PFSK-1 (cell line): Measurements from ENCODE around the gene MYCBP2.

Source experiments
- FOXP2 ChIP-seq: optimal IDR thresholded peaks from 2 replicates; pipeline ENCODE3; 2011; ENCODE audit warnings: borderline replicate concordance, control low read depth, inconsistent platforms; ENCODE audit not compliant: insufficient read depth; ENCODE audit errors: extremely low read length, extremely low read depth
- POLR2AphosphoS5 ChIP-seq: IDR thresholded peaks from 2 replicates; pipeline ENCODE4 v1.6.1; 2012; ENCODE audit warnings: low read depth, mild to moderate bottlenecking, control low read depth, low read length, moderate library complexity
- SIN3A ChIP-seq: IDR thresholded peaks from 2 replicates; pipeline ENCODE4 v1.6.1; 2012; ENCODE audit warnings: mild to moderate bottlenecking, low read length, moderate library complexity, borderline replicate concordance; ENCODE audit not compliant: insufficient read depth
- TAF1 ChIP-seq: IDR thresholded peaks from 2 replicates; pipeline ENCODE4 v1.6.1; 2012; ENCODE audit warnings: low read length, control low read depth, borderline replicate concordance; ENCODE audit not compliant: insufficient read depth
- TF ChIP-seq, protein P1 (sequence below), 2 experiments: IDR thresholded peaks; 2 replicates each; pipeline versions ENCODE4 v1.6.1 to v1.8.0; 2011 to 2012; ENCODE audit warnings: low read depth in 2 of 2, low read length in 2 of 2, control low read depth in 1 of 2, inconsistent platforms in 1 of 2, mild to moderate bottlenecking in 1 of 2, moderate library complexity in 1 of 2; ENCODE audit not compliant: insufficient read depth in 1 of 2

The MYCBP2 gene

DNA sequence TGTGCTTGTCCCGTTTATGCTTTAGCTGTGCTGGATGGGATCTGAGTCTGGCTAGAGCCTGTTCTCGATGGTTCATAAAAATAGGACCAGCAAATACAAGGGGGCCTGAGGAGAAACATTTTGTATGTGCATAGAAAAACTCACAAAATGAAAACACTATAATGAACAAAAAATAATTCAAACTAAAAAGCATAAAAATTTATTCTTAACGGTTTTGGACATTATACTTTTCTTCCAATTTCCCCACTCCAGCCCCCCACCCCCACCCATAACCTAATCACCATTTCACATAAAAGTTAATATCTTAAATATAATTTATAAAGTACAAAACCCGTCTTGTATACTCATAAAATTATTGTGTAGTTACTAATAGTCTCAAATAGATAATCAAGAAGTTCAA lies 93.7 kb downstream of the MYCBP2 start:
- TF ChIP-seq TAF1 (no peak), SIN3A (no peak), FOXP2 (no peak), POLR2AphosphoS5 (no peak)
- TF ChIP-seq, protein P1, sequence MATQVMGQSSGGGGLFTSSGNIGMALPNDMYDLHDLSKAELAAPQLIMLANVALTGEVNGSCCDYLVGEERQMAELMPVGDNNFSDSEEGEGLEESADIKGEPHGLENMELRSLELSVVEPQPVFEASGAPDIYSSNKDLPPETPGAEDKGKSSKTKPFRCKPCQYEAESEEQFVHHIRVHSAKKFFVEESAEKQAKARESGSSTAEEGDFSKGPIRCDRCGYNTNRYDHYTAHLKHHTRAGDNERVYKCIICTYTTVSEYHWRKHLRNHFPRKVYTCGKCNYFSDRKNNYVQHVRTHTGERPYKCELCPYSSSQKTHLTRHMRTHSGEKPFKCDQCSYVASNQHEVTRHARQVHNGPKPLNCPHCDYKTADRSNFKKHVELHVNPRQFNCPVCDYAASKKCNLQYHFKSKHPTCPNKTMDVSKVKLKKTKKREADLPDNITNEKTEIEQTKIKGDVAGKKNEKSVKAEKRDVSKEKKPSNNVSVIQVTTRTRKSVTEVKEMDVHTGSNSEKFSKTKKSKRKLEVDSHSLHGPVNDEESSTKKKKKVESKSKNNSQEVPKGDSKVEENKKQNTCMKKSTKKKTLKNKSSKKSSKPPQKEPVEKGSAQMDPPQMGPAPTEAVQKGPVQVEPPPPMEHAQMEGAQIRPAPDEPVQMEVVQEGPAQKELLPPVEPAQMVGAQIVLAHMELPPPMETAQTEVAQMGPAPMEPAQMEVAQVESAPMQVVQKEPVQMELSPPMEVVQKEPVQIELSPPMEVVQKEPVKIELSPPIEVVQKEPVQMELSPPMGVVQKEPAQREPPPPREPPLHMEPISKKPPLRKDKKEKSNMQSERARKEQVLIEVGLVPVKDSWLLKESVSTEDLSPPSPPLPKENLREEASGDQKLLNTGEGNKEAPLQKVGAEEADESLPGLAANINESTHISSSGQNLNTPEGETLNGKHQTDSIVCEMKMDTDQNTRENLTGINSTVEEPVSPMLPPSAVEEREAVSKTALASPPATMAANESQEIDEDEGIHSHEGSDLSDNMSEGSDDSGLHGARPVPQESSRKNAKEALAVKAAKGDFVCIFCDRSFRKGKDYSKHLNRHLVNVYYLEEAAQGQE (IDR thresholded peaks at IDR 0.05; ENCODE audit: insufficient read depth in 1 of 2, low read depth in 2 of 2, low read length in 2 of 2) = no peak

DNA sequence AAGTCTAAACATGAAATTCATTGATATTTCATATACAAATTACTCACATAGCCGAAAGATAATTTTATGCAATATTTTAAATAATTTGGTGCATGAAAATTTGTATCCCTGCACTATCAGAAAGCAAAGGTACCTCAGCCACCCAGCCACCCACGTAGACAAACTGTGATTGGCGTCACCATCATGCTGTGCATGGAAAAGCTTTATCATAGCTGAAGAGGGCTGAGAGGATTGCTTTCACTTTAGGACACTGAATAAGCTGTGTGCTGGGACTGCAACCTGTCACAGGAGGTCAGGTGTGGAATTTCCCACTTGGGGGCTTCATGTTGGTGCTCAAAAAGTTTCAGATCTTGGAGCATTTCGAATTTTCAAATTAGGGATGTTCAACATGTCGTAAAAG lies 96.3 kb downstream of the MYCBP2 start:
- TF ChIP-seq TAF1 = no peak
- TF ChIP-seq FOXP2 = no peak
- TF ChIP-seq SIN3A = no peak
- TF ChIP-seq, protein P1 (IDR thresholded peaks at IDR 0.05; ENCODE audit: insufficient read depth in 1 of 2, low read depth in 2 of 2, low read length in 2 of 2) = no peak
- no peak for TF ChIP-seq POLR2AphosphoS5

DNA sequence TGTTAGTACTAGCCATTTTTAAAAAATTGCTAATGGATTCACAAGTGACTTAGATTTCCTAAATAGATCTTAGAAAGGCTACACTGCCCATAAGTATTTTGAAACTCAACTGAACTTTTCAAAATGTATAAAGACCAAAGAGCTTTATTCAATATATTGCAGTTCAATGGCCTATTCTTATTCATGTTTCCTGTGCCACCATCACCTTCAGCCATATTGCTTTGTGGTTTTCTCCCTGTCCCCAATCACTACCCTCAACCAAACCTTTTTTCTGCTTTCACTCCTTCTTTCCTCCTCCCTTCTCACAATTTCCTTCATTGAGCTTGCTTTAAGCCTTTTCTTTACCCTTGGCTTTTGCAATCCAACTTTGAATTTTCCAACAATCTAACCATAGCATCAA lies 100.9 kb downstream of the MYCBP2 start:
- TF ChIP-seq SIN3A (no peak), TAF1 (no peak), POLR2AphosphoS5 (no peak)

DNA sequence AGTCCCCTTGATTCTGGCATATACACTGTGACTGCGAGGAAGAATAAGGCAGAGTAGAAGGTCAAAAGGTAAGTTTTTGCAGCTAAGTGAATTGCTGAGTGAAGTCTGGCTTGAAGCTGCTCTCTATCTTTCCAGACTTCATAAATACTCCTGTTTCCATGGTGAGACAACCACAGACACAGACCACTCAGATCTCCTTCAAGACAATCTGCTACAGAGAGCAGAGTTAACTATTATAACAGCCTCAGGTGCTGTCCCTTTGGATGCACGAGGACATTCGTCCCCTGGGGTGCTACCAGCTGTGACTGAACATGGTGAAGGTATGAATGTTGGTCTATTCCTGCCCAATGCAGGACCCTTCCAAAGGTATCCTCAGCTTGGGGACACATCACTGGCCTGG lies 104.0 kb downstream of the MYCBP2 start:
- no peak for TF ChIP-seq TAF1
- TF ChIP-seq POLR2AphosphoS5 = no peak
- no peak for TF ChIP-seq FOXP2
- no peak for TF ChIP-seq SIN3A
- TF ChIP-seq, protein P1 (IDR thresholded peaks at IDR 0.05; ENCODE audit: insufficient read depth in 1 of 2, low read depth in 2 of 2, low read length in 2 of 2) = no peak

DNA sequence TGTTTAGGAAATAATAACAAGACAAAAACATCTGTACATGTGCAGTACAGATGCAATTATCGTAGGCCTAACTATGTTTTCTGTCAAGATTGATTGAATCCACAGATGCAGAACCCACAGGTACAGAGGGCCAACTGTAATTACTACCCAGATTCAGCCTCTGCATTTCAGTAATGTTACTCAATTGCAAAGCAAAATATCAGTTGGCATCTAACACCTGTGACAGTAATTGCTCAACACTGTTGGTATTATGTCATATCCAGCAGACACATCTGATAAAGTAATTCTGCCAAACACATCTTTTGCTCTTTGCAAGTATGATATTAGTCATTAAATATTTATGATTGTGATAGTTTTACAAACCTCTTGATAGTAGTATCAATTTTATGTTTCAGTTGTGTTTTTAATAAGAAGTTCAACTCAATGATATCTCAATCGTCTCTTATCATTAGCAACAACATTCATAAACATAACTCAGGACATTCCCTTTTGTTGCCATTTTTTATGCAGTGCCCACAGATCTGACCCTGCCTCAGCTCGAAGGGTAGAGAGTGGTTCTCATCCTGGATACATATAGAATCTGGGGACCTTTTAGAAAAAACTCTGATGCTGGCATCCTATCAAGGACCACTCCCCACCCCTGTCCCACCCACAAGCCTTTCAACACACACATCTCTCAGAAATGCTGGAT lies 104.7 kb downstream of the MYCBP2 start:
- TF ChIP-seq TAF1 = no peak
- TF ChIP-seq POLR2AphosphoS5 = no peak
- no peak for TF ChIP-seq FOXP2
- TF ChIP-seq SIN3A = no peak
- TF ChIP-seq, protein P1 (IDR thresholded peaks at IDR 0.05; ENCODE audit: insufficient read depth in 1 of 2, low read depth in 2 of 2, low read length in 2 of 2) = no peak
